OCI-LY3 (cell line): ENCODE data around the gene SEC16B.

Source experiments
- EZH2phosphoT487 ChIP-seq: fragments of 200-600 bp; shearing (Covaris generic); IDR thresholded peaks from 2 replicates; pipeline ENCODE4 v1.6.1; 2018; ENCODE audit warnings: antibody characterized with exemption, mixed run types, low read depth
- TF ChIP-seq, protein P1 (sequence below): fragments of 200-600, 300-600 bp; sonication (generic); IDR thresholded peaks from 2 replicates; pipeline ENCODE4 v1.5.1; 2014; ENCODE audit warnings: antibody characterized with exemption, low read length, low read depth

DNA sequence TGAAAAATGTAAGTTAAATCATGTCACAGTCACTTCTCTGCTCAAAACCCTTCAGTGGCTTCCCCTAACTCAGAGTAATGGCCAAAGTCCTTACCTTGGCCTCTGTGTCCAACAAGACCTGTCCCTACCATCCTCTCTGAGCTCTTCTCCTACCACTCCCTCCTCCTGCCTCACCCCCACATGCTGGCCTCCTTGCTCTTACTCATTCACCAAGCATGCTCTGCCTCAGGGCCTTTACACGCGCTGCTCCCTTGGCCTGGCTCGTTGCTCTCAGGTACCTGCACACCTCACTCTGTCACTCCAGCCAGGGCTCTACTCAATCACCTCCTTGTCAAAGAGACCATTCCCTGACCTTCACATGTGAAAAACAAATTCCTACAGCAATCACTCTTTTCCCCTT is 54.2 kb downstream of the SEC16B start:
- TF ChIP-seq, protein P1, sequence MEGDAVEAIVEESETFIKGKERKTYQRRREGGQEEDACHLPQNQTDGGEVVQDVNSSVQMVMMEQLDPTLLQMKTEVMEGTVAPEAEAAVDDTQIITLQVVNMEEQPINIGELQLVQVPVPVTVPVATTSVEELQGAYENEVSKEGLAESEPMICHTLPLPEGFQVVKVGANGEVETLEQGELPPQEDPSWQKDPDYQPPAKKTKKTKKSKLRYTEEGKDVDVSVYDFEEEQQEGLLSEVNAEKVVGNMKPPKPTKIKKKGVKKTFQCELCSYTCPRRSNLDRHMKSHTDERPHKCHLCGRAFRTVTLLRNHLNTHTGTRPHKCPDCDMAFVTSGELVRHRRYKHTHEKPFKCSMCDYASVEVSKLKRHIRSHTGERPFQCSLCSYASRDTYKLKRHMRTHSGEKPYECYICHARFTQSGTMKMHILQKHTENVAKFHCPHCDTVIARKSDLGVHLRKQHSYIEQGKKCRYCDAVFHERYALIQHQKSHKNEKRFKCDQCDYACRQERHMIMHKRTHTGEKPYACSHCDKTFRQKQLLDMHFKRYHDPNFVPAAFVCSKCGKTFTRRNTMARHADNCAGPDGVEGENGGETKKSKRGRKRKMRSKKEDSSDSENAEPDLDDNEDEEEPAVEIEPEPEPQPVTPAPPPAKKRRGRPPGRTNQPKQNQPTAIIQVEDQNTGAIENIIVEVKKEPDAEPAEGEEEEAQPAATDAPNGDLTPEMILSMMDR = no peak
- TF ChIP-seq EZH2phosphoT487 = no peak
